ENCODE data around the gene DNAJB8.

The DNAJB8 gene

DNA sequence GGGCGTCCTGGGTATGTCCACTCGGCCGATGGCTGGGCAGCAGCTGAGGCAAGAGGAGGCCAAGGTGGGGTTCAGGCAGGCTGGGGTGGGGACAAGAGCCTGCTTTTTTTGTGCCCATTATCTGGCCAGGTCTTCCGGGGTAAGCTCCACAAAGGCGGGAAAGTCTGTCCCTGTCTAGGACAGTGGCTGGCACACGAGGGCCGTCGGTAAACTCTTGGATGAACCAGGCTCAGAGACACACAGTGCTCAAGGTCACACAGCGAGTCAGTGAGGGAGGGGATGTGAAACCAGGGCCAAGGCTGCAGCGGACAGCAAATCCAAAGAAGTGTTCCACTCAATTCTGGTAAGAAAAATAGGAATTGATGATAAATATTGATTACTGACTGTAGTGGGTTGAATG, 2.9 kb downstream of the DNAJB8 start:
- Histone ChIP-seq H3K9me3 (ENCODE audit: severe bottlenecking) (no peaks in the 10 kb centered on the region), H3K27me3 (ENCODE audit: insufficient read depth, poor library complexity, severe bottlenecking) (no peaks in the 10 kb centered on the region), H3K27ac (ENCODE audit: poor library complexity, severe bottlenecking) (no peak overlapping the region), H3K36me3 (ENCODE audit: low read depth) (no peaks in the 10 kb centered on the region), H3K4me3 (ENCODE audit: severe bottlenecking) (no peak overlapping the region), H3K4me1 (ENCODE audit: insufficient read depth, poor library complexity, severe bottlenecking) (no peaks in the 10 kb centered on the region)
- TF ChIP-seq, protein P1, sequence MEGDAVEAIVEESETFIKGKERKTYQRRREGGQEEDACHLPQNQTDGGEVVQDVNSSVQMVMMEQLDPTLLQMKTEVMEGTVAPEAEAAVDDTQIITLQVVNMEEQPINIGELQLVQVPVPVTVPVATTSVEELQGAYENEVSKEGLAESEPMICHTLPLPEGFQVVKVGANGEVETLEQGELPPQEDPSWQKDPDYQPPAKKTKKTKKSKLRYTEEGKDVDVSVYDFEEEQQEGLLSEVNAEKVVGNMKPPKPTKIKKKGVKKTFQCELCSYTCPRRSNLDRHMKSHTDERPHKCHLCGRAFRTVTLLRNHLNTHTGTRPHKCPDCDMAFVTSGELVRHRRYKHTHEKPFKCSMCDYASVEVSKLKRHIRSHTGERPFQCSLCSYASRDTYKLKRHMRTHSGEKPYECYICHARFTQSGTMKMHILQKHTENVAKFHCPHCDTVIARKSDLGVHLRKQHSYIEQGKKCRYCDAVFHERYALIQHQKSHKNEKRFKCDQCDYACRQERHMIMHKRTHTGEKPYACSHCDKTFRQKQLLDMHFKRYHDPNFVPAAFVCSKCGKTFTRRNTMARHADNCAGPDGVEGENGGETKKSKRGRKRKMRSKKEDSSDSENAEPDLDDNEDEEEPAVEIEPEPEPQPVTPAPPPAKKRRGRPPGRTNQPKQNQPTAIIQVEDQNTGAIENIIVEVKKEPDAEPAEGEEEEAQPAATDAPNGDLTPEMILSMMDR (IDR thresholded peaks at IDR 0.05; ENCODE audit: poor library complexity, severe bottlenecking) = no peak
- ATAC-seq (ENCODE audit: low read depth) (no peak), DNase-seq (ENCODE audit: low spot score) (no peak)

DNA sequence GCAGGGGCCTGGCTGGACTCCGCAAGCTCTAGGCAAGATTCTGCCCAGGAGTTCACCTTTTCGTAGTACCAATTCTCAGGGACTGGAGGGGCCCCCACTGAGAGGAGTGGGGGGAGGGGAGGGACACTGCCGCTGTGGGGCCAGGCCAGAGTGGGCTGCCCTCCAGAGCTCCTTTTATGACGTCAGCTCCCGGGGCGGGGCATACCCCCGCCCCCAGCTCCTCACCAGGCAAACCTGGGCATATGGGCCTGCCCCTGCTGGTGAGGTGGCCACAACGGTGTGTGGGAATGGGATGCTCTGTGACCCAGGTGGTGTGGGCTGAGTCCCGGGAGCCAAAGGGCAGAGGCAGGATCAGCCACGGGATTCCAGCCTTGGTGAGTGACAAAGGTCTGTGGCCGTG, 3.3 kb downstream of the DNAJB8 start:
- H3K4me3 ChIP-seq (ENCODE audit: severe bottlenecking) = no peak overlapping the region
- no peaks in the 10 kb centered on the region for H3K27me3 ChIP-seq (ENCODE audit: insufficient read depth, poor library complexity, severe bottlenecking)
- H3K27ac ChIP-seq (ENCODE audit: poor library complexity, severe bottlenecking) = no peak overlapping the region
- H3K9me3 ChIP-seq (ENCODE audit: severe bottlenecking) = no peaks in the 10 kb centered on the region
- no peak for ATAC-seq (ENCODE audit: low read depth)
- DNase-seq (ENCODE audit: low spot score) = no peak
- TF ChIP-seq, protein P1 (IDR thresholded peaks at IDR 0.05; ENCODE audit: poor library complexity, severe bottlenecking) = no peak
- no peaks in the 10 kb centered on the region for H3K4me1 ChIP-seq (ENCODE audit: insufficient read depth, poor library complexity, severe bottlenecking)
- no peaks in the 10 kb centered on the region for H3K36me3 ChIP-seq (ENCODE audit: low read depth)

DNA sequence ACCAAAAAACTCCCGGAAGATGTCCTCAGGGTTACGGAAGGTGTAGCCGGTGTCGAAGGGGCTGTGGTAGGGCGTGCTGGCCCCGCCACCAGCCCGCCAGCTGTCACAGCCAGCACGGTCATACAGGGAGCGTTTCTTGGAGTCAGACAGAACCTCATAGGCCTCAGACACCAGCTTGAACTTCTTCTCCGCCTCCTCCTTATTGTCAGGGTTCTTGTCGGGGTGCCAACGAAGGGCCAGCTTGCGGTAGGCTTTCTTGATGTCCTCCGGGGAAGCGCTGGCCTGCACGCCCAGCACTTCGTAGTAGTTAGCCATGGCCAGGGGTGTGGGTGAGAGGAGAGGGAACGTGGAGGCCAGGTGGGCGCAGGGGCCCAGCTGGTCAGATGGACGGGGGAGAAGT, 3.8 kb downstream of the DNAJB8 start:
- no peaks in the 10 kb centered on the region for H3K27me3 ChIP-seq (ENCODE audit: insufficient read depth, poor library complexity, severe bottlenecking)
- H3K36me3 ChIP-seq (ENCODE audit: low read depth) = no peaks in the 10 kb centered on the region
- TF ChIP-seq, protein P1 (IDR thresholded peaks at IDR 0.05; ENCODE audit: poor library complexity, severe bottlenecking) = no peak
- ATAC-seq (ENCODE audit: low read depth) (no peak), DNase-seq (ENCODE audit: low spot score) (no peak)
- H3K4me3 ChIP-seq (ENCODE audit: severe bottlenecking) = no peak overlapping the region
- H3K27ac ChIP-seq (ENCODE audit: poor library complexity, severe bottlenecking) = no peak overlapping the region
- H3K9me3 ChIP-seq (ENCODE audit: severe bottlenecking) = no peaks in the 10 kb centered on the region
- no peaks in the 10 kb centered on the region for H3K4me1 ChIP-seq (ENCODE audit: insufficient read depth, poor library complexity, severe bottlenecking)

DNA sequence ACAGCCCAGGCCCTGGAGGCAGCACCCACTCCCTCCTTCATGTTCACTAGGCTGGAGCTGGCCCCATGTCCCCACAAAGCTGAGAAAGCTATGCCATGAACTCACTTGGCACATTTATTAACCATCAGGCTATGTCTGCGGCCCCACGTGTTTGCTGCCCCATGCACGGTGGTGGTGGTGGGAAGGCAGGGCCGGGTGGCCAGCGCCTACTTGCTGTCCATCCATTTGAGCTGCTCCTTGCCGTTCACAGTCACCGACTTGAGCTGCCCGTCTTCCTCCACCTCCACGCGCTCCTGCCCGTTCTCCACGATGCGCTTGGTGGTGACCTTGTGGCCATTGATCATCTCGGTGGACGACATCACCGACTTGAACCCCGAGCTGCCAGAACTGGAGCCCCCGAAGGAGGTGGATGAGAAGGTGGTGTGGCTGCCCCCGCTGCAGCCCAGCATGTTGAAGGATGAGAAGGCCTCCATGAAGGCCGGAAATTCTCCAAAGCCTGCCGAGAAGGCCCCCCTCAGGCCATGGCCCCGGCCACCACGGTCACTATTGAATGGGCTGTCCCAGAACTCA, 4.3 kb downstream of the DNAJB8 start:
- no peak for ATAC-seq (ENCODE audit: low read depth)
- Histone ChIP-seq H3K27me3 (ENCODE audit: insufficient read depth, poor library complexity, severe bottlenecking) (no peaks in the 10 kb centered on the region), H3K9me3 (ENCODE audit: severe bottlenecking) (no peaks in the 10 kb centered on the region), H3K27ac (ENCODE audit: poor library complexity, severe bottlenecking) (no peak overlapping the region), H3K4me3 (ENCODE audit: severe bottlenecking) (no peak overlapping the region), H3K36me3 (ENCODE audit: low read depth) (no peaks in the 10 kb centered on the region), H3K4me1 (ENCODE audit: insufficient read depth, poor library complexity, severe bottlenecking) (no peaks in the 10 kb centered on the region)
- TF ChIP-seq, protein P1 (IDR thresholded peaks at IDR 0.05; ENCODE audit: poor library complexity, severe bottlenecking) = no peak
- DNase-seq (ENCODE audit: low spot score) = no peak

DNA sequence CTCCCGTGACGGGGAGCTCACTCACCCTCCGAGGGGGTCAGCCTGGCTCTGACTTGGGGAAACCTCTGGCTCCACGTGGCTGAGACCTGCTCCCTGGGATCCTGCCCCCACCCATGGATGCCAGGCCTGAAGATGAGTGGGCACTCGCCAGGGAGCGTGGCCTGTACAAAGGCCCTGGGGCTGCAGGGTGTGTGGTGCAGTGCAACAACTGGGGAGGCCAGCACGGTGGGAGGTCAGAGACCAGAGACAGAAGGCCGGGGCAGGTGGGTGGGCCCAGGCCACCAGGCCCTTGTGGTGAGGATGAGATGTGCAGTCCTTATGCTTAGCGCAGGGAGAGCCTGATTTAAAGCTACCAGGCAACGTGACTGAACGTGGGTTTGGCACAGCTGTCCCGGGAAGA, 5.0 kb downstream of the DNAJB8 start:
- DNase-seq (ENCODE audit: low spot score) (no peak), ATAC-seq (ENCODE audit: low read depth) (no peak)
- Histone ChIP-seq H3K36me3 (ENCODE audit: low read depth) (no peaks in the 10 kb centered on the region), H3K4me1 (ENCODE audit: insufficient read depth, poor library complexity, severe bottlenecking) (no peaks in the 10 kb centered on the region), H3K27me3 (ENCODE audit: insufficient read depth, poor library complexity, severe bottlenecking) (no peaks in the 10 kb centered on the region), H3K4me3 (ENCODE audit: severe bottlenecking) (no peak overlapping the region), H3K27ac (ENCODE audit: poor library complexity, severe bottlenecking) (no peak overlapping the region), H3K9me3 (ENCODE audit: severe bottlenecking) (no peaks in the 10 kb centered on the region)
- TF ChIP-seq, protein P1 (IDR thresholded peaks at IDR 0.05; ENCODE audit: poor library complexity, severe bottlenecking) = no peak
